ENCODE measurements around the gene ZHX3. TPM values are rescaled to one million over a fixed set of nuclear protein-coding genes. Genes with fewer than 3 reads are reported as not detected.

The ZHX3 gene
- total and polyA plus RNA-seq, 11 donors = 10.9 to 43.9 (median 32.3) TPM

DNA sequence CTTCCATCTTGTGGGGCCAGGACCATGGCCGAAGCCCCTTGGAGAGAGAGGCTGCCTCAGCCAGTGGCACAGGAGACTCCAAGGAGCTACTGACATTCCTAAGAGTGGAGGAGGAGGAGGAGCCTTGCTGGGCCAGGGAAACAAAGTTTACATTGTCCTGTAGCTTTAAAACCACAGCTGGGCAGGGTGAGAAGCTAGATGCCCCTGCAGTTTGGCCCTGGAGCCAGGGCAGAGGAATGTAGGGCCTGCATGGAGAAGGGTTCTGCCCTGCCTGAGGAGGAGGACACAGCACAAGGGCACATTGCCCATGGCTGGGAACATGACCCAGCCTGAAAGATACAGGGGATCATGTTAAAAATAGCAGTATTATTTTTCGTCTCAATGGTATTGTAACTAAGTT lies 142.7 kb downstream of the ZHX3 start:
- peak; percentile 30 to 57 (median 44) for ATAC-seq
- DNase-seq = peak in 4 of 5 donors; percentile 47 to 73 (median 58)
- peaks cover 0 to 76% (median 60%) of the 10 kb centered on the region in 9 donors for H3K36me3 ChIP-seq

DNA sequence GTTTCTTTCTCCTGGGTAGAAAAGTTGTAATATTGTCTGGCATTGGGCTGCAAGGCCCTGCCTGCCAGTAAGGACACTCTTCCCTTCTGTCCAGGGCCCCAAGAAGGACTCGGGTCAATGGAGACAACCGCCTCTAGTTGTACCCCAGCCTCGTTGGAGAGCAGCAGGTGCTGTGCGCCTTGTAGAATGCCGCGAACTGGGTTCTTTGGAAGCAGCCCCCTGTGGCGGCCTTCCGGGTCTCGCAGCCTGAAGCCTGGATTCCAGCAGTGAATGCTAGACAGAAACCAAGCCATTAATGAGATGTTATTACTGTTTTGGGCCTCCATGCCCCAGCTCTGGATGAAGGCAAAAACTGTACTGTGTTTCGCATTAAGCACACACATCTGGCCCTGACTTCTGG lies 143.2 kb downstream of the ZHX3 start:
- ATAC-seq (no peak), DNase-seq (peak in 3 of 5 donors; percentile 4 to 17 (median 5))
- Histone ChIP-seq H3K36me3 (peaks cover 0 to 80% (median 64%) of the 10 kb centered on the region in 9 donors), H3K4me1 (peaks cover 17 to 82% (median 65%) of the 10 kb centered on the region in 12 donors), H3K9me3 (no peaks in the 10 kb centered on the region), H3K27ac (peak overlapping the region; percentile 54 to 93 (median 82)), H3K4me3 (no peak overlapping the region), H3K27me3 (no peaks in the 10 kb centered on the region)
- TF ChIP-seq, protein P1, sequence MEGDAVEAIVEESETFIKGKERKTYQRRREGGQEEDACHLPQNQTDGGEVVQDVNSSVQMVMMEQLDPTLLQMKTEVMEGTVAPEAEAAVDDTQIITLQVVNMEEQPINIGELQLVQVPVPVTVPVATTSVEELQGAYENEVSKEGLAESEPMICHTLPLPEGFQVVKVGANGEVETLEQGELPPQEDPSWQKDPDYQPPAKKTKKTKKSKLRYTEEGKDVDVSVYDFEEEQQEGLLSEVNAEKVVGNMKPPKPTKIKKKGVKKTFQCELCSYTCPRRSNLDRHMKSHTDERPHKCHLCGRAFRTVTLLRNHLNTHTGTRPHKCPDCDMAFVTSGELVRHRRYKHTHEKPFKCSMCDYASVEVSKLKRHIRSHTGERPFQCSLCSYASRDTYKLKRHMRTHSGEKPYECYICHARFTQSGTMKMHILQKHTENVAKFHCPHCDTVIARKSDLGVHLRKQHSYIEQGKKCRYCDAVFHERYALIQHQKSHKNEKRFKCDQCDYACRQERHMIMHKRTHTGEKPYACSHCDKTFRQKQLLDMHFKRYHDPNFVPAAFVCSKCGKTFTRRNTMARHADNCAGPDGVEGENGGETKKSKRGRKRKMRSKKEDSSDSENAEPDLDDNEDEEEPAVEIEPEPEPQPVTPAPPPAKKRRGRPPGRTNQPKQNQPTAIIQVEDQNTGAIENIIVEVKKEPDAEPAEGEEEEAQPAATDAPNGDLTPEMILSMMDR (IDR thresholded peaks at IDR 0.05) = no peak
- TF ChIP-seq POLR2A (IDR thresholded peaks at IDR 0.05) = no peak
- WGBS, 4 donors = 77 to 95% (median 94%) methylated on average over 7 to 10 of the region's 10 CpGs
- intact Hi-C loops (cut with DNase I) = loop anchor here in 9 of 10 donors (1.0 to 10.0 kb wide), 12 partner anchors 37 to 240 kb away; partner anchors contain the start of genes PLCG1 (in 2 of the 9) and ZHX3 (in 2 of the 9)

More for the DNA sequence above, 142.7 kb downstream of the ZHX3 start:
- Histone ChIP-seq H3K4me1 (peaks cover 17 to 82% (median 69%) of the 10 kb centered on the region in 12 donors), H3K4me3 (no peak overlapping the region), H3K27me3 (no peaks in the 10 kb centered on the region), H3K9me3 (no peaks in the 10 kb centered on the region), H3K27ac (peak overlapping the region; percentile 54 to 93 (median 82))
- 27 to 67% (median 58%) methylated on average over 1 to 2 of the region's 2 CpGs for WGBS, 4 donors
- TF ChIP-seq POLR2A (IDR thresholded peaks at IDR 0.05) = no peak
- TF ChIP-seq, protein P1 (IDR thresholded peaks at IDR 0.05) = no peak
- intact Hi-C loops (cut with DNase I) = loop anchor here in 9 of 10 donors (1.0 to 10.0 kb wide), 12 partner anchors 37 to 240 kb away; partner anchors contain the start of genes ZHX3 (in 3 of the 9) and PLCG1 (in 2 of the 9)

DNA sequence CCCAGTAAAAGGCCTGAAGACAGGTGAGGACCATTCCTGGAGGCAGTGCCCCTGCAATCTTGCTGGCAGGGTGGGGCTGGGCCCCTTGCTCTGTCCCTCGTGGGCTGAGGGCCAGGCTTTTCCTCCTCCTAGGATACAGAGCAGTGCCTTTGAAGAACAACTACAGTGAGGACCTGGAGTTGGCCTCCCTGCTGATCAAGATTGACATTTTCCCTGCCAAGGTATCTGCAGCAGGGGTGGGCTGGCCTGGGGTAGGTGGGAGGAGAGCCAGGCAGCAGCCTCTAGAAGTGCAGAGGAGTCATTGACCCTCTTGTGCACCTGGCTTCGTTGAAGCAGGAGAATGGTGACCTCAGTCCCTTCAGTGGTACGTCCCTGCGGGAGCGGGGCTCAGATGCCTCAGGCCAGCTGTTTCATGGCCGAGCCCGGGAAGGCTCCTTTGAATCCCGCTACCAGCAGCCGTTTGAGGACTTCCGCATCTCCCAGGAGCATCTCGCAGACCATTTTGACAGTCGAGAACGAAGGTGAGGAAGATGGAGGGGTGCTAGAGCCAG lies 143.7 kb downstream of the ZHX3 start:
- H3K9me3 ChIP-seq = no peaks in the 10 kb centered on the region
- WGBS, 4 donors = 67 to 91% (median 88%) methylated on average over 1 to 13 of the region's 13 CpGs
- no peaks in the 10 kb centered on the region for H3K27me3 ChIP-seq
- intact Hi-C loops (cut with DNase I) = loop anchor here (1.0 to 10.0 kb wide), 19 partner anchors 37 to 241 kb away; partner anchors contain the start of genes LPIN3 (in 7 of the 10), PLCG1 (in 3 of the 10) and ZHX3 (in 3 of the 10)
- peak overlapping the region; percentile 54 to 93 (median 82) for H3K27ac ChIP-seq
- no peak overlapping the region for H3K4me3 ChIP-seq
- TF ChIP-seq, protein P1 (IDR thresholded peaks at IDR 0.05) = no peak
- no peak for TF ChIP-seq POLR2A (IDR thresholded peaks at IDR 0.05)
- peak in 2 of 5 donors; percentile 15 to 48 for DNase-seq
- H3K4me1 ChIP-seq = peaks cover 14 to 77% (median 60%) of the 10 kb centered on the region in 12 donors
- no peak for ATAC-seq
- peaks cover 0 to 85% (median 69%) of the 10 kb centered on the region in 9 donors for H3K36me3 ChIP-seq

DNA sequence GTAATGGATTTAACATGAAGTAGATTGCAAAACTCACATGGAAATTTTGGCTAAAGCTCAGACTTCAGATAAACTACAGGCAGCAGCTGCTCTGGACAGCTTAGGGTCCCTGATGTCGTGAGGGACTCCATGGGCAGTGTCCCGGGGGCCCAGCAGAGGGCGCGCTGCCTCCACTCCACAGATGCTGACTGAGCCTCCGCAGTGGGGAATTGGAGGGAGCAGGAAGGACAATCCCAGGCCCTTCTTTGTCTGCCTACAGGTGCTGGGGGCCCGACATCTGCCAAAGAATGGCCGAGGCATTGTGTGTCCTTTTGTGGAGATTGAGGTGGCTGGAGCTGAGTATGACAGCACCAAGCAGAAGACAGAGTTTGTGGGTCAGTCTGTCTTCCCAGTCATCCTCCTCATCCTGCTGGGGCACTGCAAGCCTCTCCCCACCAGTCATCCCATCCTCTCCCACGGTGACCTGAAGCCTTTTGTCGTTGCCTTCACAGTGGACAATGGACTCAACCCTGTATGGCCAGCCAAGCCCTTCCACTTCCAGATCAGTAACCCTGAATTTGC lies 144.3 kb downstream of the ZHX3 start:
- no peaks in the 10 kb centered on the region for H3K27me3 ChIP-seq
- 5 to 14% (median 9%) methylated on average over 9 of the region's 9 CpGs for WGBS, 4 donors
- intact Hi-C loops (cut with DNase I) = loop anchor here (1.0 to 10.0 kb wide), 16 partner anchors 36 to 242 kb away; partner anchors contain the start of genes LPIN3 (in 7 of the 10), PLCG1 (in 3 of the 10) and ZHX3 (in 3 of the 10)
- H3K27ac ChIP-seq = peak overlapping the region; percentile 68 to 93 (median 84)
- TF ChIP-seq POLR2A (IDR thresholded peaks at IDR 0.05) = no peak
- TF ChIP-seq, protein P1 (IDR thresholded peaks at IDR 0.05) = peak; percentile 96 to 99 (median 98)
- peak; percentile 66 to 83 (median 80) for ATAC-seq
- H3K4me1 ChIP-seq = peaks cover 14 to 71% (median 54%) of the 10 kb centered on the region in 12 donors
- H3K9me3 ChIP-seq = no peaks in the 10 kb centered on the region
- H3K36me3 ChIP-seq = peaks cover 0 to 92% (median 76%) of the 10 kb centered on the region in 9 donors
- peak; percentile 85 to 92 (median 87) for DNase-seq
- no peak overlapping the region for H3K4me3 ChIP-seq

Measured in heart left ventricle (tissue), 16 donors.